SK-N-DZ (cell line): ENCODE data around the gene HS6ST3.
"Not testable (repeated sequence)": the region's sequence is repeated elsewhere in the genome, so short reads cannot be mapped to it uniquely, and the experiment has no call there.

Experiments
- DNase-seq: peaks from one replicate; pipeline ENCODE4 v3.0.0-alpha.2; 2015; ENCODE audit warnings: low spot score

HS6ST3 gene

GRCh38 chr13:96091164-96092117 lies 1.5 kb downstream of the HS6ST3 start:
- DNase-seq = peak; percentile 53

GRCh38 chr13:96093296-96094006 lies 3.5 kb downstream of the HS6ST3 start:
- peak; percentile 65 for DNase-seq

GRCh38 chr13:96100457-96101220 lies 10.7 kb downstream of the HS6ST3 start:
- no peak for DNase-seq

- DNase-seq = no peak
These were observed 14.6 kb downstream of the HS6ST3 start for GRCh38 chr13:96104516-96104915.

- not testable (repeated sequence) for DNase-seq
These were observed 18.2 kb downstream of the HS6ST3 start for GRCh38 chr13:96108072-96108471.

- DNase-seq = no peak
These were observed 19.2 kb downstream of the HS6ST3 start for GRCh38 chr13:96109125-96109524.

GRCh38 chr13:96112936-96113335 lies 23.0 kb downstream of the HS6ST3 start:
- DNase-seq = no peak

GRCh38 chr13:96115368-96115767 lies 25.5 kb downstream of the HS6ST3 start:
- DNase-seq = not testable (repeated sequence)

- DNase-seq = peak; percentile 98
These were observed 30.0 kb downstream of the HS6ST3 start for GRCh38 chr13:96119921-96120320.

- no peak for DNase-seq
These were observed 41.0 kb downstream of the HS6ST3 start for GRCh38 chr13:96130818-96131340.

GRCh38 chr13:96141032-96141431 lies 51.1 kb downstream of the HS6ST3 start:
- DNase-seq = peak; percentile 31

GRCh38 chr13:96159725-96160124 lies 69.8 kb downstream of the HS6ST3 start:
- no peak for DNase-seq

- no peak for DNase-seq
These were observed 71.2 kb downstream of the HS6ST3 start for GRCh38 chr13:96161141-96161540.

GRCh38 chr13:96165840-96166239 lies 75.9 kb downstream of the HS6ST3 start:
- DNase-seq = no peak

- no peak for DNase-seq
These were observed 82.2 kb downstream of the HS6ST3 start for GRCh38 chr13:96172066-96172465.

- DNase-seq = no peak
These were observed 88.9 kb downstream of the HS6ST3 start for GRCh38 chr13:96178759-96179158.

- DNase-seq = no peak
These were observed 89.4 kb downstream of the HS6ST3 start for GRCh38 chr13:96179309-96179708.

- no peak for DNase-seq
These were observed 92.0 kb downstream of the HS6ST3 start for GRCh38 chr13:96181911-96182310.

- no peak for DNase-seq
These were observed 95.9 kb downstream of the HS6ST3 start for GRCh38 chr13:96185818-96186217.

- peak; percentile 75 for DNase-seq
These were observed 101.5 kb downstream of the HS6ST3 start for GRCh38 chr13:96191367-96191766.

GRCh38 chr13:96193728-96194310 lies 103.9 kb downstream of the HS6ST3 start:
- DNase-seq = no peak
